Muscle of arm (tissue), 12 donors: ENCODE data around the gene DNPEP. TPM values are rescaled to one million over a fixed set of nuclear protein-coding genes. Genes with fewer than 3 reads are reported as not detected.
"Not testable (repeated sequence)": the region's sequence is repeated elsewhere in the genome, so short reads cannot be mapped to it uniquely, and the experiment has no call there.

Source experiments
- DNase-seq: peaks from one replicate; pipeline ENCODE4 v3.0.0-alpha.2; 2013
- polyA plus RNA-seq, 12 donors: library from polyadenylated mRNA; unstranded; fragments of 120-200 nt; gene quantifications; one replicate each; pipeline ENCODE4 v1.2.1, GENCODE V29; 2013; ENCODE audit not compliant: insufficient read length in 12 of 12

The DNPEP gene
- polyA plus RNA-seq, 12 donors, result 25.7 to 53.3 (median 34.3) TPM; not detected in 1

- peak; percentile 75 for DNase-seq
Measured at GRCh38 chr2:219402665-219403515, 15.2 kb upstream of the DNPEP start.

DNA sequence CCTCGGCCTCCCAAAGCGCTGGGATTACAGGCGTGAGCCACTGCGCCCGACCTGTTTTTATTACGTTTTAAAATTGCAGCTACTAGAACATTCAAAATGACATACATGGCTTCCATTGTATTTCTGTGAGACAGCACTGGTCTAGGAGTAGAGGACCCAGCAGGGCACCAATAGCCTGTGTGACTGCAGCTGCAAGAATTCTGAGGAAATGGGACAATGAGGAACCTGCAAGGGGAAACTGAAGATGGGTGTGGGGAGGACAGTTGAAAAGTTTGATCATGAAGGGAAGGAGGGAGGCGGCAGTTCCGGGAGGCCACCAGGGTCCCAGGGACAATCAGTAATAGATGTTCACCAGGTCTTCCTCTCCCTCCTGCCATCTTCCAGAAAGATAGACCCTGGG lies 13.9 kb upstream of the DNPEP start:
- no peak for DNase-seq

DNA sequence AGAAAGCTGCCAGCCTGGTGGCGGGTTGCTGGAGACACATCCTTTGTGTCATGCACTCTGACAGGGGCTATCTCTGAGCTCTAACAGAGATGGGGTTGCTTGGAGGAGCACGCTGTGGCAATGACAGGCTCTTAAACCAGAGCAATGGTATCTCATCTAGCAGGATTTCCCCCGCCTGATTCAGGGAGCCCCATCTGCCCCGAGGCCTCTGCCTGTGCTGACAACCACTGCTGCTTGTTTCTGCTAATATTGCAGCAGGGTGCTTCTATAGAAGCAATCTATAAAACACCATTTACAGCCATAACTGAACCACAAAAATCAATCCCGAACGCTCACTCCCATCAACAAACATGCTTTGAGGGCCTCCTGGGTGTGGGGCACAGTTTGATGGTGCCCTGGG lies 12.8 kb upstream of the DNPEP start:
- DNase-seq, result no peak

DNA sequence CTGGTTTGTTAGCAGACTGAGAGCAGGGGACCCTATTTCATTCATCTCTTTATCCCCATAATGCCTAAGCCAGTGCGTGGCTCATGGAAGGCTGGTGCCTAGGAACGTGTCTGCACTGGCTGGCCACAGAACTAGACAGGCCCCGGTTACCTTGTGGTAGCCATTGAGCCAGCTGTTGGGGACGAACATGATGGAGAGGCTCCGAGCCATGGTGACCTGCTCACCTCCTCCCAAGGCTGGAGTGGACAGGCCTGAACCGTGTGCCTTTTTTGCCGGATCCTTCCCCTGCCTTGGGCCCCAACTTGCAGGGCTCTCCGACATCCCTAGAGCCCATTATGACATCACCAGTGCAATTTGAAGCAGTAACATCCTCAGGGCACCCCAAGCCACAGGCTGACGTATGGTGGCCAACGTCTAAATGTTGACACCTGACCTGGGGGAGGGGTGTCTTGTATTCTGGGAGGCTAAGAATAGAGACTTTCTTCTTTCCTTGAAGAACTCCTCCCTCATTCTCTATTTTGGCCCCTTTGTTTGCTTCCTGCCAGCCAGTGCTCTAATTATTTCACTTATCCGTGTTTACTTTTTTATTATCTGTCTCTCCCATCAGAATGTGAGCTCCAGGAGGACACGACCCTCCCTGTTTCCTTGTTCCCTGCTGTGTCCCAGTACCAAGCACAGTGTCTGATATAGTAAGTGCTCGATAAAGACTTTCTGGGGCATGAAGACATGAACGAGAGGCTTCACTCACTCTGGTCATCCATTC lies 12.2 kb upstream of the DNPEP start:
- no peak for DNase-seq

GRCh38 chr2:219398721-219399363 lies 11.1 kb upstream of the DNPEP start:
- DNase-seq, result no peak

DNA sequence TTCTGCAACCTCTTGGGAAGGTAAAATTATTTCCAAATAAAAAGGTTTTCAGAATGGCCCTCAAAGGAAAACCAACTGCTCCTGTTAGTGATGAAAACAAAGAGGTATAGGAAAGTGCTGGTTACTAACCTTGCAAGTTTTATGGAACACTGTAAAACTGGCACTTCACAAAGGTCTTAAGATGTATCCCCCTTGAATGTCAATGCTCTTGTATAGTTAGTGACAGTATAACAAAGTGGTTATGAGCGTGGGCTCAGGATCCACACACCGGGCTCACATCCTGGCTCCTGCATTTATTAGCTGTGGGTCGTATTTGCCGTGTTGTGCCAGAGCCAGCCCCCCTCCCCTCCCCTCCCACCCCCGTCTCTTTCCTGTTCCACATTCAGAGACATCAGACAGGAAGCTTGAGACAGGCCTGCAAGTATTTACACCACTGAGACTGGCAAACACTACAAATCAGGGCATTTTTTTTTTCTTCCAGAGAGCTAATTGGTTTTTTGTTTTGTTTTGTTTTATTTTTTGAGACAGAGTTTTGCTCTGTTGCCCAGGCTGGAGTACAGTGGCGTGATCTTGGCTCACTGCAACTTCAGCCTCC lies 9.2 kb upstream of the DNPEP start:
- DNase-seq, result no peak

GRCh38 chr2:219395609-219396008 lies 7.9 kb upstream of the DNPEP start:
- DNase-seq, result no peak

- DNase-seq, result not testable (repeated sequence)
Measured at GRCh38 chr2:219395056-219395455, 7.3 kb upstream of the DNPEP start.

GRCh38 chr2:219392754-219393153 lies 5.0 kb upstream of the DNPEP start:
- no peak for DNase-seq

- DNase-seq, result no peak
Measured at GRCh38 chr2:219388907-219389156, 1.1 kb upstream of the DNPEP start.

DNA sequence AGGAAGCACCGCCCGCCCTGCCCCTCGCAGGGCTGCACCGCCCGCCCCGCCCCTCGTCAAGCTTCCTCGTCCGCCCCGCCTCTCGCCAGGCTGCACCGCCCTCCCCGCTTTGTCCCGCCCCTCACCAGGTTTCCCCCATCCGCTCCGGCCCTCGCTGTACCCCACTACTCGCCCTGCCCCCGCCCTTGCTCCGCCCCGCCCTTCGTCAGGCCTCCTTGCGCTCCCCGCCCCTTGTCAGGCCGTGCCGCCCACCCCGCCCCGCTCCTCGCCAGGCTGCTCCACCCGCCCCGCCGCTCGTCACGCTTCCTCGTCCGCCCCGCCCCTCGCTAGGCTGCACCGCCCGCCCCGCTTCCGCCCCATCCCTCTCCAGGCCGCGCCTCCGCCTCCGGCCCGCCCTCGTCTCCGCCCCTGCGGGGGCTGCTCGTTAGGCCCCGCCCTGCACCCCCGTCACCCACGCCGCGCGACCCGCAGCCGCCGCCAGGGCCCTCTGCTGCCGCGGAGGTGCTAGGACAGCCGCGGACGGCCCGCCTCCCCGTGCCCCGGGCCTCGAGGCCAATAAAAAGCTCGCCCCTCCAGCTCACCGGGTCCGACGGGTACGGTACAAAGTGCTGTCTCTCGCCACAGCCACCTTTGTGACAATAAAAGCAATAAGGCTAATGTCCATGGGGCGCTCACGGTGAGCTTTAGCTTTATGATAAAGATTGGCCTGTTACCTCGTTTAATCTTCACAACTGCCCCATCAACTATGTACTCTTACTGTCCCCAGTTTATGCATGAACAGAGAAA lies 602 bp upstream of the DNPEP start:
- DNase-seq, result peak; percentile 96

- DNase-seq, result no peak
Measured at GRCh38 chr2:219386532-219387280, 1.0 kb downstream of the DNPEP start.

- DNase-seq, result no peak
Measured at GRCh38 chr2:219385958-219386520, 1.7 kb downstream of the DNPEP start.

DNA sequence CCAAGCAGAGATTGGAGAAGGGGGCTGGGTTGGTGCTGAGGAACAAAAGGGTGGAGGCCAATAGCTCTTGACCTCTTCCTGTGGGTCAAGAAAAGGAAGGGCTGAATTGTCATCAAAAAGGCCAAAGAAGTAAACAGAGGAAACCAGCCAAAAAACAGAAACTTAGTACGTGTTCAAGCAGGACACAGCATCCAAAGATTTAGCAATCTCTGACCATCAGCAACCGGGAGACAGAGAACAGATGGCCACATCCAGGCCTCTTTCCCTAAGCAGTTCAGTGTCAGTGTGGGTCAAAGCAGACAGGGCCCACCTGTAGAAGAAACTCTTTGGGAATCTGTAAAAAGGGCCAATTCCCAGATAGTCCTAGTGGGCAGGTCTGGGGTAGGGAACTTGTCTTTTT lies 2.9 kb downstream of the DNPEP start:
- DNase-seq, result no peak

DNA sequence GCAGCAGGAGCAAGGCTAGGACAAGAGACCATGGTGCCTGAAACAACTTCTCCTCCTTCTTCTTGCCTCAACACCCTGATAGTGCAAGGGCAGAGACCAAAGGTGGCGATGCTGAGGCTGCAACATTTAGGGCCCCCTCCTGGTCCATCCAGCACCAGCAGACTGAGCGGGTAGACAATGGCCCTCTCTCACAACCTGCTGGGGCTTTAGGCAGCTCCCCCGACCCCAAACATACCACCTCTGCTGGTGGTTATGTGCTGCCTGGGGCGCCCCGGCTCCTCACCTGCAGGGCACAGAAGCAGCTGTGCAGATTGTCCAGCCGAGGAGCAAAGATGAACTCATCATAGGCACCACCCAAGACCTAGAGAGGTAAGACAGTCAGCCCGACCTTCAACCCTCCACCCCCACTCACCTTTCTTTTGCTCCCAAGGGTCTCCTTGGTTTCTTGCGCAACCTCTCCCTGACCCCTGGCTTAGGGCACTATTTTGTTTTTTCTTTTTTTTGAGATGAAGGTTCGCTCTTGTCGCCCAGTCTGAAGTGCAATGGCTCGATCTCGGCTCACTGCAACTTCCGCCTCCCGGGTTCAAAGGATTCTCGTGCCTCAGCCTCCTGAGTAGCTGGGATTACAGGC lies 3.5 kb downstream of the DNPEP start:
- no peak for DNase-seq

- DNase-seq, result no peak
Measured at GRCh38 chr2:219381448-219381847, 6.3 kb downstream of the DNPEP start.

GRCh38 chr2:219380926-219381325 lies 6.8 kb downstream of the DNPEP start:
- no peak for DNase-seq

- no peak for DNase-seq
Measured at GRCh38 chr2:219378163-219378851, 9.4 kb downstream of the DNPEP start.

DNA sequence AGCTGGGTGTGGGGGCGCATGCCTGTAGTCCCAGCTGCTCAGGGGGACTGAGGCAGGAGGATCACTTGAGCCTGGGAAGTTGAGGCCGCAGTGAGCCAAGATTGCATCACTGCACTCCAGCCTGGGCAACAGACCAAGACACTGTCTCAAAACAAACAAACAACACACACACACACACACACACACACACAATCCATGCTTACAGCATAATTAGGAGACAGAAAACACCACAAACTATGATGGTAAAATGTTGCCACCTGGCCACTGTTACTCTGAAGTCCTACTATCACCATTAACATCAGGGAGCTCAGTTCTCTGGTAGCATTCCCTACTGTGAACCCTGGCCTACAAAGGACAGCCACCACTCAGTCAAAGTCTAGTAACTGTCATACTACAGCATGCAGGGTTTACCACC lies 18.3 kb downstream of the DNPEP start:
- peak; percentile 41 for DNase-seq
